WERI-Rb-1 (cell line): ENCODE results near the gene EML5.
A peak's percentile ranks its signal among the peaks of the same experiment; 100 is the strongest.
"Not testable (repeated sequence)": the region's sequence is repeated elsewhere in the genome, so short reads cannot be mapped to it uniquely, and the experiment has no call there.

ENCODE experiments used
- DNase-seq: peaks from one replicate; pipeline ENCODE4 v3.0.0-alpha.2; 2020
- H3K27ac ChIP-seq: fragments of 250-450 bp; sonication (Bioruptor Pico); 2 replicates; pipeline ENCODE4 v1.5.1; 2020; ENCODE audit warnings: mild to moderate bottlenecking, moderate library complexity
- H3K27me3 ChIP-seq: fragments of 250-450 bp; sonication (Bioruptor Pico); 2 replicates; pipeline ENCODE4 v1.5.1; 2021; ENCODE audit warnings: mild to moderate bottlenecking, low read depth, moderate library complexity; ENCODE audit not compliant: insufficient read depth, severe bottlenecking
- H3K36me3 ChIP-seq: fragments of 250-450 bp; sonication (Bioruptor Pico); 2 replicates; pipeline ENCODE4 v1.5.1; 2020; ENCODE audit warnings: mild to moderate bottlenecking, moderate library complexity
- H3K4me3 ChIP-seq: 2 replicates; pipeline ENCODE4 v1.5.1; 2011; ENCODE audit warnings: low read depth, mild to moderate bottlenecking, control low read depth, low read length
- H3K9me3 ChIP-seq: fragments of 250-450 bp; sonication (Bioruptor Pico); 2 replicates; pipeline ENCODE4 v1.5.1; 2021; ENCODE audit warnings: mild to moderate bottlenecking, moderate library complexity; ENCODE audit not compliant: severe bottlenecking
- TF ChIP-seq, protein P1 (sequence below): IDR thresholded peaks from 2 replicates; pipeline ENCODE4 v1.5.1; 2011; ENCODE audit warnings: low read depth, mild to moderate bottlenecking, control low read depth, inconsistent platforms, low read length

EML5 gene

DNA sequence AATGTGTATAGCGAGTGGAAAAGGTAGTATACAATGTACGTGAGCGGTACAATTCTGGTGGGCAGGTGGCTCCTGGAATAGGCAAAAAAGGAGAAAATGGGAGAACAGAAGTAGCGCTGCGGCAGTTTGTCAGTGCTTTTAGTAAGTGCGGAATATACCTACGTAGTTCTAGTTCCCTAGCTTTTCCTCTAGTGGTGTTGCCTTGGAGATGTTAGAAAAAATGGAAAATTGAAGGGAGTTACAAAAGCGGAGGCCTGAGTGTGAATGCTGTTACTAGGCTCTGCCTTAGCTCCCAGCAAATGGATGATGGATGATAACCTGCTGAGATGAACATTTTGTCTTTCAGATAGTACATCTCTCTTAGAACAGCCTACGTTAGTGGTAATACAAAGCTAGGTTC, 32.8 kb upstream of the EML5 start:
- no peak for DNase-seq
- Histone ChIP-seq H3K9me3 (no peaks in the 10 kb centered on the region), H3K27me3 (no peaks in the 10 kb centered on the region), H3K4me3 (peak overlapping the region; percentile 70), H3K36me3 (no peaks in the 10 kb centered on the region), H3K27ac (peak overlapping the region; percentile 95)
- TF ChIP-seq, protein P1, sequence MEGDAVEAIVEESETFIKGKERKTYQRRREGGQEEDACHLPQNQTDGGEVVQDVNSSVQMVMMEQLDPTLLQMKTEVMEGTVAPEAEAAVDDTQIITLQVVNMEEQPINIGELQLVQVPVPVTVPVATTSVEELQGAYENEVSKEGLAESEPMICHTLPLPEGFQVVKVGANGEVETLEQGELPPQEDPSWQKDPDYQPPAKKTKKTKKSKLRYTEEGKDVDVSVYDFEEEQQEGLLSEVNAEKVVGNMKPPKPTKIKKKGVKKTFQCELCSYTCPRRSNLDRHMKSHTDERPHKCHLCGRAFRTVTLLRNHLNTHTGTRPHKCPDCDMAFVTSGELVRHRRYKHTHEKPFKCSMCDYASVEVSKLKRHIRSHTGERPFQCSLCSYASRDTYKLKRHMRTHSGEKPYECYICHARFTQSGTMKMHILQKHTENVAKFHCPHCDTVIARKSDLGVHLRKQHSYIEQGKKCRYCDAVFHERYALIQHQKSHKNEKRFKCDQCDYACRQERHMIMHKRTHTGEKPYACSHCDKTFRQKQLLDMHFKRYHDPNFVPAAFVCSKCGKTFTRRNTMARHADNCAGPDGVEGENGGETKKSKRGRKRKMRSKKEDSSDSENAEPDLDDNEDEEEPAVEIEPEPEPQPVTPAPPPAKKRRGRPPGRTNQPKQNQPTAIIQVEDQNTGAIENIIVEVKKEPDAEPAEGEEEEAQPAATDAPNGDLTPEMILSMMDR: no peak

- H3K4me3 ChIP-seq: peak overlapping the region; percentile 70
- H3K27me3 ChIP-seq: no peaks in the 10 kb centered on the region
- H3K27ac ChIP-seq: peak overlapping the region; percentile 95
- H3K36me3 ChIP-seq: no peaks in the 10 kb centered on the region
- TF ChIP-seq, protein P1: no peak
- DNase-seq: no peak
- no peaks in the 10 kb centered on the region for H3K9me3 ChIP-seq
Observed at GRCh38 chr14:88825078-88825458, 32.3 kb upstream of the EML5 start.

DNA sequence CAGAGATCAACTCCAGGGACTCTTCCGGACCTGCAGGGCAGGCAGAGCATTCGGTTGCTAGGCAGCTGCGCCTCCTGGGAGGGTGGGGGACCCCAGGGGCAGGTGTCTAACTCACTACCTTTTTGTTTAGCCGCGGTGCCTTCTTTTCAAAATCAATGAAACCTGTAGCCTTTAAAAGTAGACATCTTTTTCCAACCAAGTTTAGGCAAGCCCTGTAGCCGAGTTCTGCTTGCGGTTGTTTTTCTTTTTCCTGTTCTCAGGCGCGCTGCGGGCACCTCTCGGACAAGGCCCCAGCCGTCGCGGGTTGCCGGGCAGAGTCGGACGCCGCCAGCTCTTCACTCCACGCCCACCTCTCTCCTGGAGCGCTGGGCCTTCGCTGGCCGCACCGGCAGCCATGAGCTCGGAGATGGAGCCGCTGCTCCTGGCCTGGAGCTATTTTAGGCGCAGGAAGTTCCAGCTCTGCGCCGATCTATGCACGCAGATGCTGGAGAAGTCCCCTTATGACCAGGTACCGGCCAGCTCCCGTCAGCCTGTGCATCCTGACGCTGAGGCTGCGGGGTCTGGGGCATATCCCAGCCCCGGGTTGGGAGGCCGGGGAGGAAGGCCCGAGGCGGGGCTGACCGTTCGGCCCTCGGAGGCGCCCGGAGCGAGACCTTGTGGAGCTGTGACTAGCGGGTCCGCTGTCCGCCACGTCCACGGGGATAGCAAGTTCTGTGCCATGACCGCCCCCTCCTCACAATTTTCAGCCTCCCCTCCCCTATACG, 31.7 kb upstream of the EML5 start, which contains the start of gene TTC8:
TSS of gene TTC8 (plus strand) at position 338 of the 764 bp plus-strand sequence. CDS start at position 395, 57 bp downstream.
- H3K4me3 ChIP-seq: peak within 1 kb of the TSS; percentile 70
- H3K36me3 ChIP-seq: no peaks in the 10 kb centered on the region
- TF ChIP-seq, protein P1: no peak
- peak; percentile 87 for DNase-seq
- H3K27me3 ChIP-seq: no peaks in the 10 kb centered on the region
- no peaks in the 10 kb centered on the region for H3K9me3 ChIP-seq
- peak within 1 kb of the TSS; percentile 95 for H3K27ac ChIP-seq

GRCh38 chr14:88823968-88824313, 31.2 kb upstream of the EML5 start:
- Histone ChIP-seq H3K27me3 (no peaks in the 10 kb centered on the region), H3K9me3 (no peaks in the 10 kb centered on the region), H3K27ac (peak overlapping the region; percentile 95), H3K36me3 (no peaks in the 10 kb centered on the region), H3K4me3 (peak overlapping the region; percentile 70)
- no peak for DNase-seq
- TF ChIP-seq, protein P1: no peak

GRCh38 chr14:88821888-88822287, 29.1 kb upstream of the EML5 start:
- Histone ChIP-seq H3K27ac (peak overlapping the region; percentile 29), H3K36me3 (no peaks in the 10 kb centered on the region), H3K27me3 (no peaks in the 10 kb centered on the region), H3K4me3 (no peak overlapping the region), H3K9me3 (no peaks in the 10 kb centered on the region)
- TF ChIP-seq, protein P1: no peak
- DNase-seq: no peak

- H3K27ac ChIP-seq: peak overlapping the region; percentile 29
- TF ChIP-seq, protein P1: no peak
- H3K27me3 ChIP-seq: no peaks in the 10 kb centered on the region
- H3K36me3 ChIP-seq: no peaks in the 10 kb centered on the region
- peak; percentile 30 for DNase-seq
- no peak overlapping the region for H3K4me3 ChIP-seq
- H3K9me3 ChIP-seq: no peaks in the 10 kb centered on the region
Observed at GRCh38 chr14:88821378-88821777, 28.6 kb upstream of the EML5 start.

- H3K4me3 ChIP-seq, DNase-seq, H3K36me3 ChIP-seq, H3K27me3 ChIP-seq, H3K27ac ChIP-seq, H3K9me3 ChIP-seq: not testable (repeated sequence)
Observed at GRCh38 chr14:88819674-88820073, 26.9 kb upstream of the EML5 start.
